Islet precursor cell (in vitro differentiated cells): ENCODE measurements around the gene MTMR11.
A peak's percentile ranks its signal among the peaks of the same experiment; 100 is the strongest.
"Not testable (repeated sequence)": the region's sequence is repeated elsewhere in the genome, so short reads cannot be mapped to it uniquely, and the experiment has no call there.

Source experiments
- DNase-seq: peaks from one replicate; pipeline ENCODE4 v3.0.0-alpha.2; 2018

The MTMR11 gene, protein sequence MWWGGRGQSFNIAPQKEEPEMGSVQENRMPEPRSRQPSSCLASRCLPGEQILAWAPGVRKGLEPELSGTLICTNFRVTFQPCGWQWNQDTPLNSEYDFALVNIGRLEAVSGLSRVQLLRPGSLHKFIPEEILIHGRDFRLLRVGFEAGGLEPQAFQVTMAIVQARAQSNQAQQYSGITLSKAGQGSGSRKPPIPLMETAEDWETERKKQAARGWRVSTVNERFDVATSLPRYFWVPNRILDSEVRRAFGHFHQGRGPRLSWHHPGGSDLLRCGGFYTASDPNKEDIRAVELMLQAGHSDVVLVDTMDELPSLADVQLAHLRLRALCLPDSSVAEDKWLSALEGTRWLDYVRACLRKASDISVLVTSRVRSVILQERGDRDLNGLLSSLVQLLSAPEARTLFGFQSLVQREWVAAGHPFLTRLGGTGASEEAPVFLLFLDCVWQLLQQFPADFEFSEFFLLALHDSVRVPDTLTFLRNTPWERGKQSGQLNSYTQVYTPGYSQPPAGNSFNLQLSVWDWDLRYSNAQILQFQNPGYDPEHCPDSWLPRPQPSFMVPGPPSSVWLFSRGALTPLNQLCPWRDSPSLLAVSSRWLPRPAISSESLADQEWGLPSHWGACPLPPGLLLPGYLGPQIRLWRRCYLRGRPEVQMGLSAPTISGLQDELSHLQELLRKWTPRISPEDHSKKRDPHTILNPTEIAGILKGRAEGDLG

GRCh38 chr1:149936170-149936991 lies at the start of gene MTMR11:
Gene MTMR11, minus strand, starts transcription at chr1:149936879. Its CDS starts 232 bp downstream, at chr1:149936647.
- DNase-seq, result peak; percentile 71

GRCh38 chr1:149979972-149980540 lies 43.4 kb upstream of the MTMR11 start:
- no peak for DNase-seq

GRCh38 chr1:149979245-149979971 lies 42.7 kb upstream of the MTMR11 start:
- no peak for DNase-seq

DNA sequence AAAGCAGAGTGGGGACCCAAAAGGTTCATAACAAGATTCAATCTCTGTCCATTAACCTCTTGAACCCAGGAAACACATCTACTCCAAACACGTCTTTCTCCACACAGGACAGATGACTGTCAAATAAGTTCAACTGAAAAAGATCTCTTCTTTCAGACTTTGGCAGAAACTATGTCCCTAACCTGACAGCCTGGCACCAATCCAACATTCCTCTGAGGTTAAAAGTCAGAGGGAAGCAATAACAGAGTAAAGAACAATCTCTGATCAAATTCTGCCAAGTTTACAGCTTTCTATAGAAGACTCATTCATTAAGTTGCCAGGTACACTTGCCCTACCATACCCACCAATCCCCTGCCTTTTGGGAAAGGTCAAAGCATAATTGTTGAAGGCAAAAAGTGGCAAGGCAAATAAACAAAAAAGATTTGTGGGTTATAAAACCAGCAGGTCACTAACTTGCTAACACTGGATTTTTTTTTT lies 41.9 kb upstream of the MTMR11 start:
- no peak for DNase-seq

DNA sequence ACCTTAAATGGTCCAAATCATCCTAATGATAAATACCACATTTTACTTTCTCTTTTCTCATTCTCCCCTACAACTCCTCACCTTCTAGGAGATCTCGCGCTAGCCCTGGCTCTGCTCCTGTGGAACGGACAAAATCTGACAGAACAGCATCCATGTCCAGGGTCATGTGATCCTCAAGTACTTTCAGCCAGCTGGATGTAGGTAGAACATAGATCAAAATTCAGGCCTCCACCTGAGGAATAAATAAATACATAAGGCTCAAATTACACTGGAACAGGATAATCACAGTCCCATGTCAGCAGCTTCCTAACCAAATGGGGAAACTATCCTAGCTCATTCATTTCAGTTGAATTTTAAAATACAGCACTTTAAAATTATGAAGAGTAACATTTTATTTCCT lies 40.7 kb upstream of the MTMR11 start:
- no peak for DNase-seq

DNA sequence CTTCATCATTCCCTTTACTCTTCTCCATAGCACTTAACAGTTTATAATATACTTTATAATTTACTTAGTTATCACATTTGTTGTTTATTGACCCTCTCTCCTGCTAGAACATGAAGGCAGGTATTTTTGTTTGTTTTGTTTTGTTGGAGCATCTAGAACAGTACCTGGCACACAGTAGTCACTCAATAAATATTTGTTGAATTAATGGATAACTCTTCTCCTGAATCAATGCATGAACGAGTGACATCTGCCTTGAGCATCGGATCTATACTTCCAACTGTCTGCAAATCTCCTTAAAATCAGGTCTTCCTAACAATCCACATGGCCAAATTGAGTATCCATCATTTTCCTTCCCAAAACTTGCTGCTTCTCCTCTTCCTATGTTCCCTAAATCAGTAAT lies 35.9 kb upstream of the MTMR11 start:
- no peak for DNase-seq

DNA sequence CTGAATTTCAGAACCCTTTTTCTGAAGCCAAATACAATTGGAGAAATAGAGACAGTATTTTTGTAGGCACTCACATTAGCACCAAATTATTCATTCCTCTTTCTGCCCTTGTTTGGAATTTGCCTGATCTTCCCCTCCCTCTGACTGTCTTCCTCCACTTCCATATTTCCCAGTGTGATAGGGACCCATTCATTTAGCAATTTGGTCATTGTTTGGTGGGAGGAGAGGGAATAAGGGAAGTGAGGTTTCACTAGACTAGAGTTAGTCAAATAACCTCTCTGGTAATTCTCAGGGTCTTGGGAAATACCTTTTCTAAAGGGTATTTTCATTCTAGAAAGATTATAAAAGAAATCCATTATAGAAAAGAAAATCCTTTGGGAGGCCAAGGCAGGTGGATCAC lies 31.0 kb upstream of the MTMR11 start:
- DNase-seq, result no peak

- DNase-seq, result no peak
These were observed 30.4 kb upstream of the MTMR11 start for GRCh38 chr1:149967041-149967440.

DNA sequence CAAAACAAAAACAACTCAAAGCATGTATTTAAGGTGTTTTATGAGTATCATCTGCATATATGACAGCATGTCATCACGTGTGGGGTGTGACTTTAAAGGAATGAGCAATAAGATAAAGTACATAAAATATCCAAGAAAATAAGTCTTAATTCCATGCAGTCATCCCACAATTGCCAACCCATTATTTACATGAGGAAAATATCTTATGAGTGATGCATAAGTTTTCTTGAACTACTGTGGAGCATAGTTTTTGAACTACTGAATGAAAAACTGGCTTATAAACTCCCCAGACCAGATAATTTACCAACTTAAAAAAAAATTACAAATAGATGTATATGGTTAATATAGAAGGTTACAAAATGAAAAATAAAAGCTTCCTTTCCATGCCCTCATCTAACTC lies 29.7 kb upstream of the MTMR11 start:
- no peak for DNase-seq

- no peak for DNase-seq
These were observed 28.8 kb upstream of the MTMR11 start for GRCh38 chr1:149965440-149965839.

DNA sequence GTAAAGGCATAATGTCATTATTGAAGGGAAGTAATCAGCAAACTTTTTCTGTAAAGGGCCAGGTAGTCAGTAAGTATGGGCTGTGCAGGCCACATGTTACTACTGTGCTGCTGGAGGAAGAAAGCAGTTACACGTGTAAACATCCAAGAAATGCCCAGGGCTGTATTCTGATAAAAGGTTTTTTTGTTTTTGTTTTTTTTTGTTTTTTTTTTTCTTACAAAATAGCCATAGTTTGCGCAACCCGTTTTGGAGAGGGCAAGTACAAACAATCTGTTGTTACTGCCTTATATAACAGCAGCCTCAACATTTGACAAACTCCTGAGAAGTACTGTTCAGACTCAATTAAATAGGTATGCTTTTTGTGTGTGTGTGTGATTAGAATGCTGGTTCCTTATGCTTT lies 26.7 kb upstream of the MTMR11 start:
- DNase-seq, result no peak

- DNase-seq, result no peak
These were observed 26.1 kb upstream of the MTMR11 start for GRCh38 chr1:149962736-149963135.

- DNase-seq, result peak; percentile 76
These were observed 25.5 kb upstream of the MTMR11 start for GRCh38 chr1:149962039-149962647.

DNA sequence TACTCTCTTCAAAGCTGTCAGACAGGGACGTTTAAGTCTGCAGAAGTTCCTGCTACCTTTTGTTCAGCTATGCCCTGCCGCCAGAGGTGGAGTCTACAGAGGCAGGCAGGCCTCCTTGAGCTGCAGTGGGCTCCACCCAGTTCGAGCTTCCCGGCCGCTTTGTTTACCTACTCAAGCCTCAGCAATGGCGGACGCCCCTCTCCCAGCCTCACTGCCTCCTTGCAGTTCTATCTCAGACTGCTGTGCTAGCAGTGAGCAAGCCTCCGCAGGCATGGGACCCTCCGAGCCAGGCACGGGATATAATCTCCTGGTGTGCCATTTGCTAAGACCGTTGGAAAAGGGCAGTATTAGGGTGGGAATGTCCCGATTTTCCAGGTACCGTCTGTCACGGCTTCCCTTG lies 20.9 kb upstream of the MTMR11 start:
- not testable (repeated sequence) for DNase-seq

- DNase-seq, result no peak
These were observed 13.2 kb upstream of the MTMR11 start for GRCh38 chr1:149949911-149950310.

DNA sequence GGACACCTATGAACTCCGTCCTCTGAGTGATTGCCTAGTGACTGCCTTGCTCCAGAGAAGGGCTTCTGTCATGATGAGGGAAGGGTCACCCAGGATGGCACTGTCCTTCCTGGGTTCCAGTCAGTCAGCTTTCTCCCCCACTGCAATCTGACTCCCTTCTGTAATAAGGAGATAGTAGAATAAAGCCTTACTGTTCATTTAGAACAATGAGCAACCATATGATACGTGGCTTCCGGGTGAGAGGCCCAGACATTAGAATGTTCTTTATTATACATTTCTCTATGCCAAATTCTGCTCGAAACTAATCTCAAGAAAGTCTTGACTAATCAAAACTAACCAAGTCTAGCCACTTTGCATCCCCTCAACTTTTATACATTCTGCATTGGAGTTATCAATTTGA lies 8.5 kb upstream of the MTMR11 start:
- no peak for DNase-seq

- no peak for DNase-seq
These were observed 6.2 kb upstream of the MTMR11 start for GRCh38 chr1:149942885-149943284.

- peak; percentile 83 for DNase-seq
These were observed 5.5 kb upstream of the MTMR11 start for GRCh38 chr1:149942207-149942606.

- no peak for DNase-seq
These were observed 3.7 kb upstream of the MTMR11 start for GRCh38 chr1:149940427-149940826.

DNA sequence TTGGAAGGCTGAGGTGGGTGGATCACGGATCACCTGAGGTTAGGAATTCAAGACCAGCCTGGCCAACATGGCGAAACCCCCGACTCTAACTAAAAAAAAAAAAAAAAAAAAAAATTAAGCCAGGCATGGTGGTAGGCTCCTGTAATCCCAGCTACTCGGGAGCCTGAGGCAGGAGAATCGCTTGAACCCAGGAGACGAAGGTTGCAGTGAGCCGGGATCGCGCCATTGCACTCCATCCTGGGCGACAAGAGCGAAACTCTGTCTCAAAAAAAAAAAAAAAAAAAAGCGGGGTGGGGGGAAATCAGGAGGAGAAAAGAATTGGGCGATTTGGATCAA lies 2.0 kb upstream of the MTMR11 start:
- DNase-seq, result not testable (repeated sequence)

DNA sequence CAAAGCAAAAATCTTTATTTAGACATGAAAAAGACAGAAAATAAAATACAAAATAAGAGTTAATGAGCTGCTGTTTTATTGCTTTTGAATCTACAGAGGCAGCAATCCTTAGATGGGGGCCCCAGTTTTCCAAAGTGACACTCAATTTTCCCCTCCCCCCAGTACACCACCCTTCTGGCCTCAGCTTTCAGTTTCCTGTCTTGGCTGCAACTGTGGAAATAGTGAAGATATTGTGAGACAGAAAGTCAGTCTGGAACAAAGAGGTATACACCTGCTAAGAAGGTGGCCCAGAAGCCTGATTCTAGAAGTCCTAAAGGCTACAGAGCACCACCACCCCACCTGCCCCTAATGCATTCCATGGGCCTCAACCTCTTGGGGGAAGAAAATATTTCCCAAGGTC lies 1.1 kb upstream of the MTMR11 start:
- peak; percentile 44 for DNase-seq
